GM13977 (cell line): ENCODE measurements around the gene EEF1G.
A peak's percentile ranks its signal among the peaks of the same experiment; 100 is the strongest.
"Not testable (repeated sequence)": the region's sequence is repeated elsewhere in the genome, so short reads cannot be mapped to it uniquely, and the experiment has no call there.

Experiments
- DNase-seq: peaks from one replicate; pipeline ENCODE4 v3.0.0; 2012; ENCODE audit warnings: low spot score
- CTCF ChIP-seq: IDR thresholded peaks from 2 replicates; pipeline ENCODE4 v1.5.1; 2012; ENCODE audit warnings: mild to moderate bottlenecking, control low read depth; ENCODE audit not compliant: insufficient read depth; ENCODE audit errors: extremely low read depth, missing control alignments
- in situ Hi-C: fragments of 300-500 bp; cut with MboI; formaldehyde crosslinking; loops from one replicate; pipeline ENCODE4 v1.12.0; 2022; ENCODE audit warnings: low sequenced_read_pairs, low pct_unique_long_range_greater_than_20kb, mixed read lengths, inconsistent platforms; ENCODE audit not compliant: unreplicated experiment

Gene EEF1G

GRCh38 chr11:62553839-62554361 is 19.8 kb downstream of the EEF1G start:
- TF ChIP-seq CTCF, result no peak
- no peak for DNase-seq
- in situ Hi-C loops, result no loop called here

GRCh38 chr11:62553080-62553838 is 20.4 kb downstream of the EEF1G start:
- DNase-seq, result no peak
- no peak for TF ChIP-seq CTCF
- in situ Hi-C loops, result no loop called here

- TF ChIP-seq CTCF, result no peak
- in situ Hi-C loops, result no loop called here
- no peak for DNase-seq
Observed at GRCh38 chr11:62552485-62553079, 21.1 kb downstream of the EEF1G start.

- DNase-seq, in situ Hi-C loops: not testable (repeated sequence)
Observed at GRCh38 chr11:62550478-62550877, 23.2 kb downstream of the EEF1G start.

- peak; percentile 12 for DNase-seq
- in situ Hi-C loops, result no loop called here
- no peak for TF ChIP-seq CTCF
Observed at GRCh38 chr11:62548545-62549335, 25.0 kb downstream of the EEF1G start.

- in situ Hi-C loops, result no loop called here
- no peak for TF ChIP-seq CTCF
- DNase-seq, result no peak
Observed at GRCh38 chr11:62547691-62548281, 25.9 kb downstream of the EEF1G start.
